Liver (tissue), 9 donors: ENCODE data around the gene FEM1B. TPM values are rescaled to one million over a fixed set of nuclear protein-coding genes. Genes with fewer than 3 reads are reported as not detected.

Experiments used
- DNase-seq: peaks from one replicate; pipeline ENCODE4 v3.0.0-alpha.2; 2017; ENCODE audit warnings: low spot score
- H3K27ac ChIP-seq, 2 donors: one replicate each; pipeline ENCODE4 v1.7.0; 2013; ENCODE audit warnings: inconsistent platforms in 2 of 2, low read length in 2 of 2, control low read depth in 1 of 2, low read depth in 1 of 2, mild to moderate bottlenecking in 1 of 2
- H3K27me3 ChIP-seq, 4 donors: one replicate each; pipeline versions ENCODE4 v1.6.1 to v1.7.0; 2013; ENCODE audit warnings: low read length in 3 of 4, inconsistent platforms in 1 of 4, mild to moderate bottlenecking in 1 of 4, moderate library complexity in 1 of 4; ENCODE audit not compliant: control insufficient read depth in 4 of 4, insufficient read depth in 4 of 4
- H3K36me3 ChIP-seq, 4 donors: one replicate each; pipeline versions ENCODE4 v1.6.1 to v1.7.0; 2013; ENCODE audit warnings: low read length in 3 of 4, mild to moderate bottlenecking in 3 of 4, low read depth in 1 of 4, moderate library complexity in 1 of 4; ENCODE audit not compliant: control insufficient read depth in 4 of 4, insufficient read depth in 3 of 4
- H3K4me1 ChIP-seq, 4 donors: one replicate each; pipeline versions ENCODE4 v1.6.1 to v1.7.0; 2013; ENCODE audit warnings: low read length in 3 of 4, mild to moderate bottlenecking in 3 of 4, moderate library complexity in 1 of 4; ENCODE audit not compliant: control insufficient read depth in 4 of 4, insufficient read depth in 4 of 4
- H3K4me3 ChIP-seq, 3 donors: one replicate each; pipeline versions ENCODE4 v1.6.1 to v1.7.0; 2013; ENCODE audit warnings: low read length in 3 of 3, control low read depth in 1 of 3, low read depth in 1 of 3, mild to moderate bottlenecking in 1 of 3
- H3K9ac ChIP-seq, 2 donors: one replicate each; pipeline ENCODE4 v1.7.0; 2013; ENCODE audit warnings: low read length in 2 of 2, mild to moderate bottlenecking in 2 of 2, moderate library complexity in 2 of 2, control low read depth in 1 of 2, low read depth in 1 of 2
- H3K9me3 ChIP-seq, 4 donors: one replicate each; pipeline versions ENCODE4 v1.6.1 to v1.7.0; 2013; ENCODE audit warnings: low read length in 3 of 4; ENCODE audit not compliant: control insufficient read depth in 4 of 4
- CTCF ChIP-seq: fragments of 150-350 bp; IDR thresholded peaks from 2 replicates; pipeline ENCODE4 v1.5.1; 2017; ENCODE audit warnings: improper control_type of control experiment, low read depth, low read length; ENCODE audit not compliant: missing input control
- EGR1 ChIP-seq, 2 donors: IDR thresholded peaks; 2 replicates each; pipeline ENCODE4 v1.6.1; 2016 to 2018; ENCODE audit warnings: antibody characterized with exemption in 2 of 2, low read depth in 2 of 2
- FOXA1 ChIP-seq: IDR thresholded peaks from 2 replicates; pipeline ENCODE4 v1.6.1; 2016; ENCODE audit warnings: antibody characterized with exemption
- FOXA2 ChIP-seq: IDR thresholded peaks from 2 replicates; pipeline ENCODE4 v1.6.1; 2016; ENCODE audit warnings: antibody characterized with exemption
- GABPA ChIP-seq, 2 donors: IDR thresholded peaks in 1 of 2; conservative IDR thresholded peaks in 1 of 2; 2 replicates each; pipeline ENCODE4 v1.6.1; 2016; ENCODE audit warnings: antibody characterized with exemption in 2 of 2, mild to moderate bottlenecking in 1 of 2, moderate library complexity in 1 of 2
- HNF4A ChIP-seq, 2 donors: conservative IDR thresholded peaks; 2 replicates each; pipeline ENCODE4 v1.6.1; 2016; ENCODE audit warnings: antibody characterized with exemption in 2 of 2, mild to moderate bottlenecking in 2 of 2
- HNF4G ChIP-seq: IDR thresholded peaks from 2 replicates; pipeline ENCODE4 v1.6.1; 2016; ENCODE audit warnings: antibody characterized with exemption
- JUND ChIP-seq, 2 donors: IDR thresholded peaks; 2 replicates each; pipeline ENCODE4 v1.6.1; 2016; ENCODE audit warnings: antibody characterized with exemption in 2 of 2
- NR2F2 ChIP-seq: IDR thresholded peaks from 2 replicates; pipeline ENCODE4 v1.6.1; 2016; ENCODE audit warnings: antibody characterized with exemption
- RAD21 ChIP-seq, 2 donors: IDR thresholded peaks; 2 replicates each; pipeline ENCODE4 v1.6.1; 2016; ENCODE audit warnings: antibody characterized with exemption in 2 of 2, mild to moderate bottlenecking in 2 of 2
- RXRA ChIP-seq, 2 donors: IDR thresholded peaks; 2 replicates each; pipeline ENCODE4 v1.6.1; 2017 to 2018; ENCODE audit warnings: antibody characterized with exemption in 2 of 2, mild to moderate bottlenecking in 1 of 2
- SP1 ChIP-seq: IDR thresholded peaks from 2 replicates; pipeline ENCODE4 v1.6.1; 2018; ENCODE audit warnings: antibody characterized with exemption, mild to moderate bottlenecking
- TAF1 ChIP-seq: conservative IDR thresholded peaks from 2 replicates; pipeline ENCODE4 v1.6.1; 2016; ENCODE audit warnings: antibody characterized with exemption, mild to moderate bottlenecking
- YY1 ChIP-seq: IDR thresholded peaks from 2 replicates; pipeline ENCODE4 v1.6.1; 2016; ENCODE audit warnings: antibody characterized with exemption, mild to moderate bottlenecking
- ZBTB33 ChIP-seq: IDR thresholded peaks from 2 replicates; pipeline ENCODE4 v1.6.1; 2016; ENCODE audit warnings: antibody characterized with exemption
- WGBS: extraction: QIAGEN DNeasy Blood & Tissue Kit; methylation state at CpG from one replicate; pipeline ENCODE4 v1.1.7; 2013; 5-methylcytosine and 5-hydroxymethylcytosine counted together
- polyA plus RNA-seq, 2 donors: library from polyadenylated mRNA; stranded (reverse) in 1 of 2; unstranded in 1 of 2; fragments of 200-250 nt in 1 of 2; fragments of >200 nt in 1 of 2; fragmentation: Nextera tagmentation in 1 of 2; extraction: Ambion mirVana in 1 of 2; gene quantifications; one replicate each; pipeline versions ENCODE4 v1.2.1 to v1.2.3, GENCODE V29; 2013 to 2015
- total RNA-seq, 2 donors: library from RNA; depleted of rRNA; stranded (reverse); fragments of >200 nt; gene quantifications; one replicate each; pipeline ENCODE4 v1.2.3, GENCODE V29; 2014
- TF ChIP-seq, protein P1 (sequence below): IDR thresholded peaks from 2 replicates; pipeline ENCODE4 v1.6.1; 2016; ENCODE audit warnings: antibody characterized with exemption
- TF ChIP-seq, protein P2 (sequence below): IDR thresholded peaks from 2 replicates; pipeline ENCODE4 v1.6.1; 2016; ENCODE audit warnings: antibody characterized with exemption
- TF ChIP-seq, protein P3 (sequence below): IDR thresholded peaks from 2 replicates; pipeline ENCODE4 v1.6.1; 2016; ENCODE audit warnings: antibody characterized with exemption, mild to moderate bottlenecking
- donor health status: healthy.
- donor health status: healthy.
- donor health status: healthy.
- donor health status: healthy.
- donor health status: healthy.

FEM1B gene
- total and polyA plus RNA-seq, 4 donors: 6.2 to 39.5 (median 17.8) TPM

DNA sequence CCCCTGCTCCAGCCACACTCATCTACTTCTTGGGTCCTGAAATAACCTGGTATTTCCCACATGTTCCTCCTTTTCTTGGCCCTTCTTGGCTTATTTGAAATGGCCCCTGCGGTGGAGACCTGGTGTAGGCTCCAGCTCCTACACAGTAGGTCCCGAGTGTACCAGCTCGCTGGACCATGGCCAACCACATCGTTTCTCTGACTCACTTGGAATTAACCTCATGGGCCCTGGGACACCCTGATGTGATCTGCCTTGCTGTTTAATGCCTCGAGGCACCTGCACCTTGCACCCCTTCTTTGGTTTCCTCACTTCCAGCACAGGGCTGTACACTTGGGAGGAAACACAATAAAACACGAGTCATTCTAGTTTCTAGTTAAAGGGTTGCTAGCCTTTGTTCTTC lies 60.3 kb downstream of the FEM1B start:
- H3K9ac ChIP-seq: no peak overlapping the region
- 76% methylated on average over 6 of the region's 6 CpGs for WGBS
- no peak for DNase-seq
- no peaks in the 10 kb centered on the region for H3K27me3 ChIP-seq
- no peaks in the 10 kb centered on the region for H3K9me3 ChIP-seq
- no peaks in the 10 kb centered on the region for H3K36me3 ChIP-seq
- TF ChIP-seq HNF4A (conservative IDR thresholded peaks at IDR 0.05): no peak
- no peak for TF ChIP-seq FOXA2
- TF ChIP-seq, protein P1, sequence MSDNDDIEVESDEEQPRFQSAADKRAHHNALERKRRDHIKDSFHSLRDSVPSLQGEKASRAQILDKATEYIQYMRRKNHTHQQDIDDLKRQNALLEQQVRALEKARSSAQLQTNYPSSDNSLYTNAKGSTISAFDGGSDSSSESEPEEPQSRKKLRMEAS: no peak
- TF ChIP-seq CTCF: no peak
- TF ChIP-seq, protein P2, sequence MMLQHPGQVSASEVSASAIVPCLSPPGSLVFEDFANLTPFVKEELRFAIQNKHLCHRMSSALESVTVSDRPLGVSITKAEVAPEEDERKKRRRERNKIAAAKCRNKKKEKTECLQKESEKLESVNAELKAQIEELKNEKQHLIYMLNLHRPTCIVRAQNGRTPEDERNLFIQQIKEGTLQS: no peak
- TF ChIP-seq, protein P3, sequence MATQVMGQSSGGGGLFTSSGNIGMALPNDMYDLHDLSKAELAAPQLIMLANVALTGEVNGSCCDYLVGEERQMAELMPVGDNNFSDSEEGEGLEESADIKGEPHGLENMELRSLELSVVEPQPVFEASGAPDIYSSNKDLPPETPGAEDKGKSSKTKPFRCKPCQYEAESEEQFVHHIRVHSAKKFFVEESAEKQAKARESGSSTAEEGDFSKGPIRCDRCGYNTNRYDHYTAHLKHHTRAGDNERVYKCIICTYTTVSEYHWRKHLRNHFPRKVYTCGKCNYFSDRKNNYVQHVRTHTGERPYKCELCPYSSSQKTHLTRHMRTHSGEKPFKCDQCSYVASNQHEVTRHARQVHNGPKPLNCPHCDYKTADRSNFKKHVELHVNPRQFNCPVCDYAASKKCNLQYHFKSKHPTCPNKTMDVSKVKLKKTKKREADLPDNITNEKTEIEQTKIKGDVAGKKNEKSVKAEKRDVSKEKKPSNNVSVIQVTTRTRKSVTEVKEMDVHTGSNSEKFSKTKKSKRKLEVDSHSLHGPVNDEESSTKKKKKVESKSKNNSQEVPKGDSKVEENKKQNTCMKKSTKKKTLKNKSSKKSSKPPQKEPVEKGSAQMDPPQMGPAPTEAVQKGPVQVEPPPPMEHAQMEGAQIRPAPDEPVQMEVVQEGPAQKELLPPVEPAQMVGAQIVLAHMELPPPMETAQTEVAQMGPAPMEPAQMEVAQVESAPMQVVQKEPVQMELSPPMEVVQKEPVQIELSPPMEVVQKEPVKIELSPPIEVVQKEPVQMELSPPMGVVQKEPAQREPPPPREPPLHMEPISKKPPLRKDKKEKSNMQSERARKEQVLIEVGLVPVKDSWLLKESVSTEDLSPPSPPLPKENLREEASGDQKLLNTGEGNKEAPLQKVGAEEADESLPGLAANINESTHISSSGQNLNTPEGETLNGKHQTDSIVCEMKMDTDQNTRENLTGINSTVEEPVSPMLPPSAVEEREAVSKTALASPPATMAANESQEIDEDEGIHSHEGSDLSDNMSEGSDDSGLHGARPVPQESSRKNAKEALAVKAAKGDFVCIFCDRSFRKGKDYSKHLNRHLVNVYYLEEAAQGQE: no peak
- no peak for TF ChIP-seq TAF1
- TF ChIP-seq RXRA (IDR thresholded peaks at IDR 0.05): no peak
- no peak for TF ChIP-seq EGR1 (IDR thresholded peaks at IDR 0.05; ENCODE audit: low read depth in 2 of 2)
- TF ChIP-seq FOXA1: no peak
- no peak for TF ChIP-seq JUND (IDR thresholded peaks at IDR 0.05)
- TF ChIP-seq ZBTB33: no peak
- TF ChIP-seq GABPA (IDR thresholded peaks at IDR 0.05 in 1 of 2, conservative IDR thresholded peaks at IDR 0.05 in 1 of 2): no peak
- no peak for TF ChIP-seq RAD21 (IDR thresholded peaks at IDR 0.05)
- no peak for TF ChIP-seq YY1
- no peak for TF ChIP-seq NR2F2
- no peak for TF ChIP-seq HNF4G
- TF ChIP-seq SP1: no peak
- H3K27ac ChIP-seq: no peak overlapping the region
- no peaks in the 10 kb centered on the region for H3K4me1 ChIP-seq
- H3K4me3 ChIP-seq: no peak overlapping the region
